ENCODE results near the gene PAAF1. TPM values are rescaled to one million over a fixed set of nuclear protein-coding genes. Genes with fewer than 3 reads are reported as not detected.
"Not testable (repeated sequence)": the region's sequence is repeated elsewhere in the genome, so short reads cannot be mapped to it uniquely, and the experiment has no call there.

PAAF1 gene
- total and polyA plus RNA-seq, 2 donors (not counting 1 experiment from before 2014, with no cell fraction given) = 9.2 to 17.5 TPM

GRCh38 chr11:73931951-73932350, 55.2 kb downstream of the PAAF1 start:
- H3K4me3 ChIP-seq (replicated peaks in 1 of 4; ENCODE audit: control extremely low read depth in 1 of 4, insufficient read depth in 1 of 4, low read depth in 3 of 4, low read length in 4 of 4) = no peak overlapping the region
- no peak overlapping the region for H3K27ac ChIP-seq (ENCODE audit: insufficient read depth, low read length)
- no peaks in the 10 kb centered on the region for H3K4me1 ChIP-seq (ENCODE audit: control insufficient read depth, extremely low read depth, insufficient read depth, low read length)
- DNase-seq (ENCODE audit: low read depth in 2 of 2) = no peak
- peaks cover 4% of the 10 kb centered on the region for H3K36me3 ChIP-seq (ENCODE audit: control insufficient read depth, insufficient read depth, low read length)
- no peak overlapping the region for H3K9ac ChIP-seq (ENCODE audit: insufficient read depth, low read length)
- no peak overlapping the region for H3K4me2 ChIP-seq (ENCODE audit: extremely low read depth, insufficient read depth, low read length)
- no peaks in the 10 kb centered on the region for H3K9me3 ChIP-seq (ENCODE audit: control insufficient read depth, insufficient read depth, low read depth, low read length)
- no peak overlapping the region for H2AFZ ChIP-seq (ENCODE audit: low read length)
- TF ChIP-seq EZH2 (IDR thresholded peaks at IDR 0.05; ENCODE audit: low read length, missing control alignments) = no peak
- TF ChIP-seq CTCF (conservative IDR thresholded peaks at IDR 0.05 in 1 of 2, IDR thresholded peaks at IDR 0.05 in 1 of 2; ENCODE audit: low read depth in 1 of 2, low read length in 2 of 2) = no peak
- no peaks in the 10 kb centered on the region for H3K79me2 ChIP-seq (ENCODE audit: control insufficient read depth, insufficient read depth, low read length)
- H3K27me3 ChIP-seq (ENCODE audit: control insufficient read depth, insufficient read depth, low read length) = no peaks in the 10 kb centered on the region
- H4K20me1 ChIP-seq (ENCODE audit: control insufficient read depth, extremely low read depth, insufficient read depth, low read length) = no peaks in the 10 kb centered on the region

GRCh38 chr11:73932781-73933180, 56.0 kb downstream of the PAAF1 start:
- H3K4me1 ChIP-seq (ENCODE audit: control insufficient read depth, extremely low read depth, insufficient read depth, low read length) = no peaks in the 10 kb centered on the region
- no peak overlapping the region for H3K4me3 ChIP-seq (replicated peaks in 1 of 4; ENCODE audit: control extremely low read depth in 1 of 4, insufficient read depth in 1 of 4, low read depth in 3 of 4, low read length in 4 of 4)
- H3K9me3 ChIP-seq (ENCODE audit: control insufficient read depth, insufficient read depth, low read depth, low read length) = no peaks in the 10 kb centered on the region
- no peaks in the 10 kb centered on the region for H3K36me3 ChIP-seq (ENCODE audit: control insufficient read depth, insufficient read depth, low read length)
- TF ChIP-seq CTCF (conservative IDR thresholded peaks at IDR 0.05 in 1 of 2, IDR thresholded peaks at IDR 0.05 in 1 of 2; ENCODE audit: low read depth in 1 of 2, low read length in 2 of 2) = no peak
- TF ChIP-seq EZH2 (IDR thresholded peaks at IDR 0.05; ENCODE audit: low read length, missing control alignments) = no peak
- no peaks in the 10 kb centered on the region for H3K79me2 ChIP-seq (ENCODE audit: control insufficient read depth, insufficient read depth, low read length)
- H3K4me2 ChIP-seq (ENCODE audit: extremely low read depth, insufficient read depth, low read length) = no peak overlapping the region
- H4K20me1 ChIP-seq (ENCODE audit: control insufficient read depth, extremely low read depth, insufficient read depth, low read length) = no peaks in the 10 kb centered on the region
- no peak overlapping the region for H2AFZ ChIP-seq (ENCODE audit: low read length)
- DNase-seq (ENCODE audit: low read depth in 2 of 2) = no peak
- no peak overlapping the region for H3K27ac ChIP-seq (ENCODE audit: insufficient read depth, low read length)
- H3K27me3 ChIP-seq (ENCODE audit: control insufficient read depth, insufficient read depth, low read length) = no peaks in the 10 kb centered on the region
- no peak overlapping the region for H3K9ac ChIP-seq (ENCODE audit: insufficient read depth, low read length)

GRCh38 chr11:73936047-73936446, 59.2 kb downstream of the PAAF1 start:
- not testable (repeated sequence) for DNase-seq (ENCODE audit: low read depth in 2 of 2); H3K4me2 ChIP-seq (ENCODE audit: extremely low read depth, insufficient read depth, low read length); H4K20me1 ChIP-seq (ENCODE audit: control insufficient read depth, extremely low read depth, insufficient read depth, low read length); H3K36me3 ChIP-seq (ENCODE audit: control insufficient read depth, insufficient read depth, low read length); H3K79me2 ChIP-seq (ENCODE audit: control insufficient read depth, insufficient read depth, low read length); H3K4me1 ChIP-seq (ENCODE audit: control insufficient read depth, extremely low read depth, insufficient read depth, low read length); H2AFZ ChIP-seq (ENCODE audit: low read length); H3K27me3 ChIP-seq (ENCODE audit: control insufficient read depth, insufficient read depth, low read length); H3K27ac ChIP-seq (ENCODE audit: insufficient read depth, low read length); H3K9me3 ChIP-seq (ENCODE audit: control insufficient read depth, insufficient read depth, low read depth, low read length); H3K4me3 ChIP-seq (replicated peaks in 1 of 4; ENCODE audit: control extremely low read depth in 1 of 4, insufficient read depth in 1 of 4, low read depth in 3 of 4, low read length in 4 of 4); H3K9ac ChIP-seq (ENCODE audit: insufficient read depth, low read length)
